ENCODE results near the gene PITPNM2.

DNA sequence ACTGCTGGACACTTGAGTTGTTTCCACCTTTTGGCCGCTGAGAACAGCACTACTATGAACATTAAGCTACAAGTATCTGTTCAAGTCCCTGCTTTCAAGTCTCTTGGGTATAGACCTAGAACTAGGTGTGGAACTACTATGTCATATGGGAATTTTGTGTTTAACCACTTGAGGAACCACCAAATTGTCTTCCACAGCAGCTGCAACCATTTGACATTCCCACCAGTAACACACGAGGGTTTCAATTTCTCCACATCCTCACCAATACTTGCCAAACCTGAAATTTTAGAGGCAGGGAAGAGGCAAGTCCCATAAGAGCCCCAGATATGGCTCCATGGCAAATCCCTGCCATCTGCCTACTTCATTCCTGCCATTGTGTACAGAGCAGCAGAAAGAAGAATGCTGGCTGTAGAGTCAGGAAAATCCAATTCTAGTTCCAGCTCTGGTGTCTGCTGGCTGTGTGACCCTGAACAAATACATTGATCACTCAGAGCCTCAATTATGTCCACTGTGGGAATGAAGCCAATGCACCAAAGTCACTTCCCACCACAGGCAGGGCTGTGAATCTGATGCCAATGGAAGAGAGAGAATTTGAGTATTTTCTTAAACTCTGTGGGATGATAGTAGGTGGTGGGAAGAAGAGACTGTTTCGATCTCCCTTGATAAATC, 17.8 kb downstream of the PITPNM2 start:
- TF ChIP-seq, protein P1, sequence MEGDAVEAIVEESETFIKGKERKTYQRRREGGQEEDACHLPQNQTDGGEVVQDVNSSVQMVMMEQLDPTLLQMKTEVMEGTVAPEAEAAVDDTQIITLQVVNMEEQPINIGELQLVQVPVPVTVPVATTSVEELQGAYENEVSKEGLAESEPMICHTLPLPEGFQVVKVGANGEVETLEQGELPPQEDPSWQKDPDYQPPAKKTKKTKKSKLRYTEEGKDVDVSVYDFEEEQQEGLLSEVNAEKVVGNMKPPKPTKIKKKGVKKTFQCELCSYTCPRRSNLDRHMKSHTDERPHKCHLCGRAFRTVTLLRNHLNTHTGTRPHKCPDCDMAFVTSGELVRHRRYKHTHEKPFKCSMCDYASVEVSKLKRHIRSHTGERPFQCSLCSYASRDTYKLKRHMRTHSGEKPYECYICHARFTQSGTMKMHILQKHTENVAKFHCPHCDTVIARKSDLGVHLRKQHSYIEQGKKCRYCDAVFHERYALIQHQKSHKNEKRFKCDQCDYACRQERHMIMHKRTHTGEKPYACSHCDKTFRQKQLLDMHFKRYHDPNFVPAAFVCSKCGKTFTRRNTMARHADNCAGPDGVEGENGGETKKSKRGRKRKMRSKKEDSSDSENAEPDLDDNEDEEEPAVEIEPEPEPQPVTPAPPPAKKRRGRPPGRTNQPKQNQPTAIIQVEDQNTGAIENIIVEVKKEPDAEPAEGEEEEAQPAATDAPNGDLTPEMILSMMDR (IDR thresholded peaks at IDR 0.05) = no peak
- TF ChIP-seq POLR2A (IDR thresholded peaks at IDR 0.05) = no peak
